ENCODE data around the gene SLC24A1. TPM values are rescaled to one million over a fixed set of nuclear protein-coding genes. Genes with fewer than 3 reads are reported as not detected.

Gene SLC24A1
- total and polyA plus RNA-seq, 10 donors = 1.7 to 19.0 (median 7.9) TPM

DNA sequence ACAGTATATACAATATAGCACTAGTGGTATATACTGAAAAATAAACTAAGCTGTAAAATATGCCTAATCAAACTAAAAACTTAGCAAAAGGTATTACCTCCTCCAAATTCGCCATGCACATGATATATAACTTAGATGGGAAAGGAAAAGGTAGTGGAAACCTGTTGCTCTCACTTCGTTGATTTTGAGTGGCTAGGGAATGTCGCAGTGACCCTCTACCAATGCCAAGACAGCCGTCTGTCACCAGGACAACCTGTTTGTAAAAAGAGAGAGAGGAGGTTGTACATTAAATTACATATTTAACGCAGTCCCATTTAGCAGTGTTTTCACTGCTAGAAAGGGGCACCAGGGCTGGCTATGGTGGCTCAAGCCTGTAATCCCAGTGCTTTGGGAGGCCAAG lies 22.1 kb upstream of the SLC24A1 start:
- peaks cover 0 to 100% (median 73%) of the 10 kb centered on the region in 6 donors for H3K36me3 ChIP-seq
- H3K9me3 ChIP-seq = no peaks in the 10 kb centered on the region
- no peaks in the 10 kb centered on the region for H3K27me3 ChIP-seq (replicated peaks in 1 of 7)
- DNase-seq = no peak
- intact Hi-C loops (cut with DNase I; ENCODE audit: low total_unique reads) = no loop called here
- H3K4me1 ChIP-seq = peaks cover 0 to 4% (median 0%) of the 10 kb centered on the region in 6 donors
- no peak overlapping the region for H3K27ac ChIP-seq
- H3K4me3 ChIP-seq = no peak overlapping the region
- TF ChIP-seq POLR2A (IDR thresholded peaks at IDR 0.05) (no peak), POLR2AphosphoS5 (IDR thresholded peaks at IDR 0.05) (no peak)
- TF ChIP-seq, protein P1, sequence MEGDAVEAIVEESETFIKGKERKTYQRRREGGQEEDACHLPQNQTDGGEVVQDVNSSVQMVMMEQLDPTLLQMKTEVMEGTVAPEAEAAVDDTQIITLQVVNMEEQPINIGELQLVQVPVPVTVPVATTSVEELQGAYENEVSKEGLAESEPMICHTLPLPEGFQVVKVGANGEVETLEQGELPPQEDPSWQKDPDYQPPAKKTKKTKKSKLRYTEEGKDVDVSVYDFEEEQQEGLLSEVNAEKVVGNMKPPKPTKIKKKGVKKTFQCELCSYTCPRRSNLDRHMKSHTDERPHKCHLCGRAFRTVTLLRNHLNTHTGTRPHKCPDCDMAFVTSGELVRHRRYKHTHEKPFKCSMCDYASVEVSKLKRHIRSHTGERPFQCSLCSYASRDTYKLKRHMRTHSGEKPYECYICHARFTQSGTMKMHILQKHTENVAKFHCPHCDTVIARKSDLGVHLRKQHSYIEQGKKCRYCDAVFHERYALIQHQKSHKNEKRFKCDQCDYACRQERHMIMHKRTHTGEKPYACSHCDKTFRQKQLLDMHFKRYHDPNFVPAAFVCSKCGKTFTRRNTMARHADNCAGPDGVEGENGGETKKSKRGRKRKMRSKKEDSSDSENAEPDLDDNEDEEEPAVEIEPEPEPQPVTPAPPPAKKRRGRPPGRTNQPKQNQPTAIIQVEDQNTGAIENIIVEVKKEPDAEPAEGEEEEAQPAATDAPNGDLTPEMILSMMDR (IDR thresholded peaks at IDR 0.05 in 8 of 11, conservative IDR thresholded peaks at IDR 0.05 in 3 of 11) = no peak
- 91 to 99% (median 97%) methylated on average over 5 of the region's 5 CpGs for WGBS, 5 donors

DNA sequence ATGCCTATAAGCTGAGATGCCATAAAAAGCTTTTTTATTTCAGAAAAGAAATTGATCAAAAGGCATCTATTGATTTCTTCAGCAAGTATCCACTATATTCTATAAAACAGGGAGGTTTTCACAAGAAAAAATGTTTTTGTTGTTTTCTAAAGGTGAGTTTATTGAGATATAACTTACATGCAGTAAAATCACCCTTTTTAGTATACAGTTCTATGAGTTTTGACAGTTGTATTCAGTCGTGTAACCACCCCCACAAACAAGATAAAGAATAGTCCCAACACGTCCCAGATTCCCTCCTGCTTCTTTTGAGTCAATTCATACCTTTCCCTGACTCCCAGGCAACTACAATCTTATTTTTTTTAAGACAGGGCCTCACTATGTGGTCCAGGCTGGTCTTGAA lies 18.6 kb upstream of the SLC24A1 start:
- Histone ChIP-seq H3K9me3 (no peaks in the 10 kb centered on the region), H3K27ac (no peak overlapping the region), H3K36me3 (peaks cover 0 to 84% (median 52%) of the 10 kb centered on the region in 6 donors), H3K4me3 (no peak overlapping the region), H3K27me3 (replicated peaks in 1 of 7) (no peaks in the 10 kb centered on the region), H3K4me1 (peaks cover 0 to 12% (median 0%) of the 10 kb centered on the region in 6 donors)
- intact Hi-C loops (cut with DNase I; ENCODE audit: low total_unique reads) = no loop called here
- TF ChIP-seq, protein P1 (IDR thresholded peaks at IDR 0.05 in 8 of 11, conservative IDR thresholded peaks at IDR 0.05 in 3 of 11) = no peak
- TF ChIP-seq POLR2A (IDR thresholded peaks at IDR 0.05) (no peak), POLR2AphosphoS5 (IDR thresholded peaks at IDR 0.05) (no peak)
- DNase-seq = no peak
- 83 to 89% (median 87%) methylated on average over 2 of the region's 2 CpGs for WGBS, 5 donors

DNA sequence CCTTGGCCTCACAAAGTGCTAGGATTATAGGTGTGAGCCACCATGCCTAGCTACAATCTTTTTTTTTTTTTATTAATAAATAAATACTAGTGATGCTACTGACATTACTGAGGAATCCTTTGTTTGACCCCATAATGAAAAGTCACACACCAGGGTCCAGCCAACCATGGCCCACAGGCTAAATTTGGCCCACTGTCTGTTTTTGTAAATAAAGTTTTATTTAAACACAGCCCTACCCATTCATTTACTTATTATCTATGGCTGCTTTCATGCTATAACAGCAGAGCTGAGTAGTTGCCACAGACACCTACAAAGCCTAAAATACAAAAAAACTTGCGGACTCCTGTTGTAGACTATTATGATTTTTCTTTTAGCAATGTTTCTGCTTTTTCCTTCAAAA lies 18.2 kb upstream of the SLC24A1 start:
- TF ChIP-seq, protein P1 (IDR thresholded peaks at IDR 0.05 in 8 of 11, conservative IDR thresholded peaks at IDR 0.05 in 3 of 11) = no peak
- TF ChIP-seq POLR2AphosphoS5 (IDR thresholded peaks at IDR 0.05) (no peak), POLR2A (IDR thresholded peaks at IDR 0.05) (no peak)

DNA sequence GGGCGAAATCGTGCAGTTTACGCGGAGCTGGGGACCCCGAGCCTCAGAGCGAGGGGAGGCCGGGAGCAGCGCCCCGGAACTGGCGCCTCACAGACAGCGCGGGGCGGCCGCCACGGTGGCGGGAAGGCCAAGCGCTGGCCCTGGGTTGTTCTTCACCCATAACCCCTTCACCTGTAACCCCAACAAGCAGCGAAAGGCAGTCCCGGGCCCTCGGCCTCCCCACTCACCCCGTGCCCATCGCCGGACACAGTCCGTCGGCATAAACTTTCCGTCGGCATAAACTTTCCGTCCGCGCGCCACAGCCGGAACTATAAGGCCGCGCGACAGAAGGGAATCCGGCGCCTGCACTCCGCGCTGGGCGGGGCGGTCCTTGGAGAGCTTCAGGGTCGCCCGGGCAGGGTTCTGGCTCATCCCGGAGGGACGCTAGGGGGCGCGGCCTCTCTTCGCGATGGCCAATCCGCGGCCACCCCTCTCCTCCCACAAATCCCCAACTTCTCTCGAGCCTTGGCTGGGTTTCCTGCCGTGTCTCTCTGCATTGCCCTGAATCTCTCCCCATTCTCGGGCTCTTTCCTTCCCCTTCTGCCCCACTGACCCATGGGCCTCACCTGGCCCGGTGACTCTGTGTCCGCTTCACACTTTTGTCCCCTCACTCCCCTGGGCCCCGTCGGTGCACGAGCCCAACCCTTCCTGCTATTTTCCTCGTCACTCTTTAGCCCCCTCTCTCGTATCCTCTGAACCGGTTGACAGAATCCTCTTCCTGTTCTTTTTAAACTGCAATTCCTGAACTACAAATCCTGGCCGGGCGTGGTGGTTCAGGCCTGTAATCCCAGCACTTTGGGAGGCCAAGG lies 10.6 kb upstream of the SLC24A1 start, which contains the start of gene INTS14:
Gene INTS14, minus strand, starts transcription at position 261 of the 848 bp plus-strand sequence. CDS start 3,751 bp downstream, outside the sequence.
- 0 to 2% (median 1%) methylated on average over 54 to 64 of the region's 64 CpGs for WGBS, 5 donors
- Histone ChIP-seq H3K27ac (peak within 1 kb of the TSS; percentile 90 to 95 (median 93)), H3K36me3 (peaks cover 0 to 7% (median 0%) of the 10 kb centered on the region in 6 donors), H3K4me3 (peak within 1 kb of the TSS; percentile 44 to 93 (median 81)), H3K9me3 (no peaks in the 10 kb centered on the region), H3K27me3 (replicated peaks in 1 of 7) (no peaks in the 10 kb centered on the region), H3K4me1 (peaks cover 18 to 65% (median 36%) of the 10 kb centered on the region in 6 donors)
- intact Hi-C loops (cut with DNase I; ENCODE audit: low total_unique reads) = no loop called here
- peak; percentile 98 for DNase-seq
- TF ChIP-seq, protein P1 (IDR thresholded peaks at IDR 0.05 in 8 of 11, conservative IDR thresholded peaks at IDR 0.05 in 3 of 11) = peak in 10 of 11 experiments; percentile 42 to 86 (median 74)
- peak in 2 of 3 donors; percentile 53 to 58 for TF ChIP-seq POLR2A (IDR thresholded peaks at IDR 0.05)
- TF ChIP-seq POLR2AphosphoS5 (IDR thresholded peaks at IDR 0.05) = peak; percentile 95 to 96 (median 95)

More for the DNA sequence above, 18.2 kb upstream of the SLC24A1 start:
- H3K27me3 ChIP-seq (replicated peaks in 1 of 7) = no peaks in the 10 kb centered on the region
- no peaks in the 10 kb centered on the region for H3K9me3 ChIP-seq
- H3K4me3 ChIP-seq = no peak overlapping the region
- intact Hi-C loops (cut with DNase I; ENCODE audit: low total_unique reads) = no loop called here
- WGBS, 5 donors = 98 to 100% (median 100%) methylated on average over 1 of the region's 1 CpG
- no peak overlapping the region for H3K27ac ChIP-seq
- H3K36me3 ChIP-seq = peaks cover 0 to 80% (median 48%) of the 10 kb centered on the region in 6 donors
- no peak for DNase-seq
- peaks cover 0 to 17% (median 2%) of the 10 kb centered on the region in 6 donors for H3K4me1 ChIP-seq

Data from spleen (tissue), 11 donors.